Stimulated activated CD8-positive, alpha-beta memory T cell treated with anti-CD3 and anti-CD28 coated beads, Interleukin-7, amount 100 ng/mL, for 1 hour (primary cell): ENCODE measurements around the gene SPATA12.

Experiments used
- DNase-seq, 2 donors: peaks; one replicate each; pipeline ENCODE4 v3.0.0-alpha.2; 2020; ENCODE audit warnings: low read depth in 2 of 2

The SPATA12 gene

GRCh38 chr3:57112206-57112605 is 51.7 kb downstream of the SPATA12 start:
- DNase-seq: no peak

GRCh38 chr3:57116501-57116900 is 56.0 kb downstream of the SPATA12 start:
- DNase-seq: no peak

GRCh38 chr3:57118254-57118653 is 57.8 kb downstream of the SPATA12 start:
- DNase-seq: no peak

- no peak for DNase-seq
Measured at GRCh38 chr3:57120040-57120439, 59.6 kb downstream of the SPATA12 start.

- DNase-seq: no peak
Measured at GRCh38 chr3:57120451-57121174, 60.1 kb downstream of the SPATA12 start.
